ENCODE data around the gene DDX39A.
"Not testable (repeated sequence)": the region's sequence is repeated elsewhere in the genome, so short reads cannot be mapped to it uniquely, and the experiment has no call there.

DDX39A gene

GRCh38 chr19:14419106-14419813, at the start of gene DDX39A:
DDX39A (minus strand) TSS chr19:14419341; CDS start chr19:14413220, 6,121 bp downstream.
- peak within 1 kb of the TSS; percentile 84 for H3K27ac ChIP-seq
- TF ChIP-seq, protein P1, sequence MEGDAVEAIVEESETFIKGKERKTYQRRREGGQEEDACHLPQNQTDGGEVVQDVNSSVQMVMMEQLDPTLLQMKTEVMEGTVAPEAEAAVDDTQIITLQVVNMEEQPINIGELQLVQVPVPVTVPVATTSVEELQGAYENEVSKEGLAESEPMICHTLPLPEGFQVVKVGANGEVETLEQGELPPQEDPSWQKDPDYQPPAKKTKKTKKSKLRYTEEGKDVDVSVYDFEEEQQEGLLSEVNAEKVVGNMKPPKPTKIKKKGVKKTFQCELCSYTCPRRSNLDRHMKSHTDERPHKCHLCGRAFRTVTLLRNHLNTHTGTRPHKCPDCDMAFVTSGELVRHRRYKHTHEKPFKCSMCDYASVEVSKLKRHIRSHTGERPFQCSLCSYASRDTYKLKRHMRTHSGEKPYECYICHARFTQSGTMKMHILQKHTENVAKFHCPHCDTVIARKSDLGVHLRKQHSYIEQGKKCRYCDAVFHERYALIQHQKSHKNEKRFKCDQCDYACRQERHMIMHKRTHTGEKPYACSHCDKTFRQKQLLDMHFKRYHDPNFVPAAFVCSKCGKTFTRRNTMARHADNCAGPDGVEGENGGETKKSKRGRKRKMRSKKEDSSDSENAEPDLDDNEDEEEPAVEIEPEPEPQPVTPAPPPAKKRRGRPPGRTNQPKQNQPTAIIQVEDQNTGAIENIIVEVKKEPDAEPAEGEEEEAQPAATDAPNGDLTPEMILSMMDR (conservative IDR thresholded peaks at IDR 0.05; ENCODE audit: low read depth, low read length): no peak
- no peaks in the 10 kb centered on the region; the same call in 1 of the 2 replicates for H3K36me3 ChIP-seq (ENCODE audit: insufficient read depth)
- H3K4me3 ChIP-seq (IDR thresholded peaks at IDR 0.05; ENCODE audit: insufficient read depth, low read depth, low read length): no peak within 1 kb of the TSS
- peak within 1 kb of the TSS; percentile 96 for H3K9ac ChIP-seq
- peaks cover 30% of the 10 kb centered on the region for H4K20me1 ChIP-seq (ENCODE audit: insufficient read depth)
- peak within 1 kb of the TSS; percentile 91 for H3K4me2 ChIP-seq
- peaks cover 34% of the 10 kb centered on the region for H3K4me1 ChIP-seq (ENCODE audit: low read depth, poor library complexity, severe bottlenecking)
- peaks cover 48% of the 10 kb centered on the region for H3K79me2 ChIP-seq (ENCODE audit: insufficient read depth, low read depth)
- peak within 1 kb of the TSS; percentile 83 for H2AFZ ChIP-seq (ENCODE audit: low read depth)
- no peaks in the 10 kb centered on the region for H3K27me3 ChIP-seq (ENCODE audit: insufficient read depth, low read depth)

DNA sequence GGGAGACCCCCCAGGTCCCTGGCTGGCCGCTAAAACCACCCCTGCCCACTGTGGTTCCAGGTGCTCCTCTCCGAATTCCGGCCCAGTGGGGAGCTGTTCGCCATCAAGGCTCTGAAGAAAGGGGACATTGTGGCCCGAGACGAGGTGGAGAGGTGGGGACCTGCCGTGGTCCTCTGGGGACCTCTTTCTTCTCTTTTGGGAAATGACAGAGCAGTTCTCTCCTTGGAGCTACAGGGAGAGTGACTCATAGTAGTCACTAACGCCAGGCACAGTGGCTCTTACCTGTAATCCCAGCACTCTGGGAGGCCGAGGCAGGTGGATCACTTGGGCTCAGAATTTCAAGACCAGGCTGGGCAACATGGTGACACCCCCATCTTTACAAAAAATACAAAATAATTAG, 48.7 kb upstream of the DDX39A start:
- Histone ChIP-seq H3K4me3 (IDR thresholded peaks at IDR 0.05; ENCODE audit: insufficient read depth, low read depth, low read length) (no peak overlapping the region), H3K36me3 (ENCODE audit: insufficient read depth) (no peaks in the 10 kb centered on the region), H3K9ac (no peak overlapping the region), H3K27ac (no peak overlapping the region), H3K4me2 (no peak overlapping the region), H3K4me1 (ENCODE audit: low read depth, poor library complexity, severe bottlenecking) (no peaks in the 10 kb centered on the region), H2AFZ (ENCODE audit: low read depth) (no peak overlapping the region), H3K27me3 (ENCODE audit: insufficient read depth, low read depth) (no peaks in the 10 kb centered on the region), H3K79me2 (ENCODE audit: insufficient read depth, low read depth) (no peaks in the 10 kb centered on the region), H4K20me1 (ENCODE audit: insufficient read depth) (no peaks in the 10 kb centered on the region)
- TF ChIP-seq, protein P1 (conservative IDR thresholded peaks at IDR 0.05; ENCODE audit: low read depth, low read length): no peak

- Histone ChIP-seq H3K4me3 (IDR thresholded peaks at IDR 0.05; ENCODE audit: insufficient read depth, low read depth, low read length) (no peak overlapping the region), H3K4me1 (ENCODE audit: low read depth, poor library complexity, severe bottlenecking) (no peaks in the 10 kb centered on the region), H3K36me3 (ENCODE audit: insufficient read depth) (no peaks in the 10 kb centered on the region), H3K27ac (no peak overlapping the region), H4K20me1 (ENCODE audit: insufficient read depth) (no peaks in the 10 kb centered on the region), H3K79me2 (ENCODE audit: insufficient read depth, low read depth) (no peaks in the 10 kb centered on the region), H3K9ac (no peak overlapping the region), H3K27me3 (ENCODE audit: insufficient read depth, low read depth) (no peaks in the 10 kb centered on the region), H2AFZ (ENCODE audit: low read depth) (no peak overlapping the region), H3K4me2 (no peak overlapping the region)
- TF ChIP-seq, protein P1 (conservative IDR thresholded peaks at IDR 0.05; ENCODE audit: low read depth, low read length): no peak
Measured at GRCh38 chr19:14467391-14467790, 48.2 kb upstream of the DDX39A start.

DNA sequence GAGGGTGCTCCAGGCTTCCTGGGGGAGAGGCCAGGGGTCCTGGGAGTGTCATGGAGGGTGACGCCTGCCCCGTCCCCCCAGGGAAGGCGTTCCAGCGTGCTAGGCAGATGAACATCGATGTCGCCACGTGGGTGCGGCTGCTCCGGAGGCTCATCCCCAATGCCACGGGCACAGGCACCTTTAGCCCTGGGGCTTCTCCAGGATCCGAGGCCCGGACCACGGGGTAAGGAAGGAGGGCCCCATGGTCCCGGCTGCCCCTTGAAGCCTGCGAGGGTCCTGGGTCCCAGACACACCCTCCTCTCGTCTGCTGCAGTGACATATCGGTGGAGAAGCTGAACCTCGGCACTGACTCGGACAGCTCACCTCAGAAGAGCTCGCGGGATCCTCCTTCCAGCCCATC, 44.6 kb upstream of the DDX39A start:
- Histone ChIP-seq H3K27me3 (ENCODE audit: insufficient read depth, low read depth) (no peaks in the 10 kb centered on the region), H3K9ac (no peak overlapping the region), H3K4me2 (no peak overlapping the region), H3K79me2 (ENCODE audit: insufficient read depth, low read depth) (no peaks in the 10 kb centered on the region), H3K4me1 (ENCODE audit: low read depth, poor library complexity, severe bottlenecking) (no peaks in the 10 kb centered on the region), H4K20me1 (ENCODE audit: insufficient read depth) (no peaks in the 10 kb centered on the region), H3K36me3 (ENCODE audit: insufficient read depth) (no peaks in the 10 kb centered on the region), H3K27ac (no peak overlapping the region), H2AFZ (ENCODE audit: low read depth) (no peak overlapping the region), H3K4me3 (IDR thresholded peaks at IDR 0.05; ENCODE audit: insufficient read depth, low read depth, low read length) (no peak overlapping the region)
- TF ChIP-seq, protein P1 (conservative IDR thresholded peaks at IDR 0.05; ENCODE audit: low read depth, low read length): no peak

DNA sequence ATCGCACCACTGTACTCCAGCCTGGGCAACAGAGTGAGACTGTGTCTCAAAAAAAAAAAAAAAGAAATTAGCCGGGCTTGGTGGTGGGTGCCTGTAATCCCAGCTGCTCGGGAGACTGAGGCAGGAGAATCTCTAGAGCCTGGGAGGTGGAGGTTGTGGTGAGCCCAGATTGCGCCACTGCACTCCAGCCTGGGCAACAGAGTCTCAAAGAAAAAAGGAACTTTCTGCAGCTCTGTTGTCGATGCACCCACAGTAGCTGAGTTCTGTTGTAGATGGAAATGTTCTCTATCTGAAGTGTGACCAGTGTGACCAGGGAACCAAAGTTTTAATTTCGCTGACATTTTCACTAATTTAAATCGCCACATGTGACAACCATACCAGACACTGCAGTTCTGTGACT, 43.3 kb upstream of the DDX39A start:
- not testable (repeated sequence) for H3K36me3 ChIP-seq (ENCODE audit: insufficient read depth); H4K20me1 ChIP-seq (ENCODE audit: insufficient read depth); H3K27ac ChIP-seq

More for the DNA sequence above, 43.3 kb upstream of the DDX39A start:
- H3K4me2 ChIP-seq; H3K27me3 ChIP-seq (ENCODE audit: insufficient read depth, low read depth); H3K79me2 ChIP-seq (ENCODE audit: insufficient read depth, low read depth); H3K4me1 ChIP-seq (ENCODE audit: low read depth, poor library complexity, severe bottlenecking); H3K9ac ChIP-seq; H3K4me3 ChIP-seq (IDR thresholded peaks at IDR 0.05; ENCODE audit: insufficient read depth, low read depth, low read length); H2AFZ ChIP-seq (ENCODE audit: low read depth): not testable (repeated sequence)
